H9 (cell line): ENCODE data around the gene SERPINA6. TPM values are rescaled to one million over a fixed set of nuclear protein-coding genes. Genes with fewer than 3 reads are reported as not detected.

Experiments
- DNase-seq: peaks from one replicate; pipeline ENCODE4 v3.0.0-alpha.2; 2017
- H2AFZ ChIP-seq: one replicate; pipeline ENCODE4 v1.6.1; 2013; ENCODE audit warnings: mild to moderate bottlenecking, low read length, control low read depth, moderate library complexity
- H2AK5ac ChIP-seq: 2 replicates; pipeline ENCODE4 v1.6.1; 2013; ENCODE audit warnings: low read length, control low read depth, mixed read lengths; ENCODE audit not compliant: insufficient read length
- H2BK120ac ChIP-seq: one replicate; pipeline ENCODE4 v1.6.1; 2013; ENCODE audit warnings: low read depth, mild to moderate bottlenecking, low read length, control low read depth, inconsistent platforms; ENCODE audit not compliant: poor library complexity, severe bottlenecking
- H2BK12ac ChIP-seq: 2 replicates; pipeline ENCODE4 v1.6.1; 2013; ENCODE audit warnings: low read length, control low read depth, mixed read lengths, low read depth; ENCODE audit not compliant: insufficient read length
- H2BK15ac ChIP-seq: 2 replicates; pipeline ENCODE4 v1.6.1; 2013; ENCODE audit warnings: low read depth, low read length, control low read depth
- H2BK20ac ChIP-seq: one replicate; pipeline ENCODE4 v1.6.1; 2013; ENCODE audit warnings: low read depth, mild to moderate bottlenecking, low read length, control low read depth, inconsistent platforms; ENCODE audit not compliant: poor library complexity, severe bottlenecking
- H2BK5ac ChIP-seq: 2 replicates; pipeline ENCODE4 v1.6.1; 2013; ENCODE audit warnings: low read length, control low read depth, mixed read lengths; ENCODE audit not compliant: insufficient read length
- H3K14ac ChIP-seq: 2 replicates; pipeline ENCODE4 v1.6.1; 2013; ENCODE audit warnings: low read length, control low read depth; ENCODE audit not compliant: insufficient read depth
- H3K18ac ChIP-seq: 2 replicates; pipeline ENCODE4 v1.6.1; 2013; ENCODE audit warnings: low read depth, mild to moderate bottlenecking, mixed read lengths, low read length, control low read depth; ENCODE audit not compliant: insufficient read length
- H3K23ac ChIP-seq: 2 replicates; pipeline ENCODE4 v1.6.1; 2013; ENCODE audit warnings: low read length, control low read depth, mixed read lengths, low read depth; ENCODE audit not compliant: insufficient read length
- H3K23me2 ChIP-seq: 2 replicates; pipeline ENCODE4 v1.6.1; 2013; ENCODE audit warnings: low read depth, mild to moderate bottlenecking, mixed read lengths, low read length, control low read depth; ENCODE audit not compliant: insufficient read length, poor library complexity, severe bottlenecking
- H3K27ac ChIP-seq: 2 replicates; pipeline ENCODE4 v1.5.1; 2013; ENCODE audit warnings: low read length, control low read depth, mixed read lengths, low read depth; ENCODE audit not compliant: insufficient read length
- H3K27me3 ChIP-seq: 2 replicates; pipeline ENCODE4 v1.6.1; 2013; ENCODE audit warnings: low read length, control low read depth, inconsistent platforms; ENCODE audit not compliant: insufficient read depth
- H3K4ac ChIP-seq: 2 replicates; pipeline ENCODE4 v1.6.1; 2013; ENCODE audit warnings: low read depth, mild to moderate bottlenecking, control low read depth, inconsistent platforms, low read length, moderate library complexity
- H3K4me1 ChIP-seq: 2 replicates; pipeline ENCODE4 v1.6.1; 2013; ENCODE audit warnings: low read length, control low read depth, inconsistent platforms; ENCODE audit not compliant: insufficient read depth
- H3K4me2 ChIP-seq: 2 replicates; pipeline ENCODE4 v1.6.1; 2013; ENCODE audit warnings: low read length, control low read depth, mixed read lengths; ENCODE audit not compliant: insufficient read length, insufficient read depth
- H3K56ac ChIP-seq: 2 replicates; pipeline ENCODE4 v1.6.1; 2013; ENCODE audit warnings: low read depth, mild to moderate bottlenecking, mixed read lengths, low read length, control low read depth; ENCODE audit not compliant: insufficient read length
- H3K79me1 ChIP-seq: 2 replicates; pipeline ENCODE4 v1.6.1; 2013; ENCODE audit warnings: low read depth, mild to moderate bottlenecking, moderate library complexity, low read length, control low read depth, inconsistent platforms; ENCODE audit not compliant: insufficient read depth, poor library complexity, severe bottlenecking
- H3K79me2 ChIP-seq: 2 replicates; pipeline ENCODE4 v1.6.1; 2013; ENCODE audit warnings: low read length, control low read depth, inconsistent platforms; ENCODE audit not compliant: insufficient read depth
- H3K9ac ChIP-seq: 2 replicates; pipeline ENCODE4 v1.6.1; 2013; ENCODE audit warnings: low read length, control low read depth, mixed read lengths; ENCODE audit not compliant: insufficient read length; ENCODE audit errors: extremely low read depth
- H3K9me3 ChIP-seq: one replicate; pipeline ENCODE4 v1.6.1; 2013; ENCODE audit warnings: low read depth, low read length, inconsistent platforms; ENCODE audit not compliant: control insufficient read depth
- H3T11ph ChIP-seq: one replicate; pipeline ENCODE4 v1.6.1; 2013; ENCODE audit warnings: mild to moderate bottlenecking, low read length, control low read depth, inconsistent platforms
- H4K20me1 ChIP-seq: one replicate; pipeline ENCODE4 v1.6.1; 2013; ENCODE audit not compliant: control insufficient read depth, insufficient read length, insufficient read depth
- H4K5ac ChIP-seq: 2 replicates; pipeline ENCODE4 v1.6.1; 2013; ENCODE audit warnings: low read depth, mild to moderate bottlenecking, mixed read lengths, low read length, control low read depth; ENCODE audit not compliant: insufficient read length
- H4K8ac ChIP-seq: replicated peaks from 2 replicates; pipeline ENCODE4 v1.6.1; 2013; ENCODE audit warnings: low read length, control low read depth, mixed read lengths, low read depth; ENCODE audit not compliant: insufficient read length
- H4K91ac ChIP-seq: 2 replicates; pipeline ENCODE4 v1.6.1; 2013; ENCODE audit warnings: low read depth, mild to moderate bottlenecking, moderate library complexity, mixed read lengths, low read length, control low read depth; ENCODE audit not compliant: insufficient read length
- H3K27ac Mint-ChIP-seq, 3 experiments: 2 replicates in 2 of 3; 3 replicates in 1 of 3; pipeline ENCODE4 v1.8.0; 2020 to 2021; ENCODE audit warnings: mixed read lengths in 3 of 3, mild to moderate bottlenecking in 1 of 3, moderate library complexity in 1 of 3
- H3K27me3 Mint-ChIP-seq: 2 replicates; pipeline ENCODE4 v1.8.0; 2021; ENCODE audit warnings: low read depth, mild to moderate bottlenecking, moderate library complexity, mixed read lengths
- H3K36me3 Mint-ChIP-seq, 3 experiments: 2 replicates in 2 of 3; 3 replicates in 1 of 3; pipeline ENCODE4 v1.8.0; 2020 to 2021; ENCODE audit warnings: low read depth in 3 of 3, mixed read lengths in 3 of 3; ENCODE audit not compliant: insufficient read depth in 1 of 3
- H3K4me1 Mint-ChIP-seq, 2 experiments: 2 replicates each; pipeline ENCODE4 v1.8.0; 2020; ENCODE audit warnings: mixed read lengths in 2 of 2
- H3K4me3 Mint-ChIP-seq, 2 experiments: 2 replicates in 1 of 2; 3 replicates in 1 of 2; pipeline ENCODE4 v1.8.0; 2020 to 2021; ENCODE audit warnings: mild to moderate bottlenecking in 2 of 2, mixed read lengths in 2 of 2, moderate library complexity in 1 of 2
- H3K9me3 Mint-ChIP-seq, 2 experiments: 2 replicates in 1 of 2; 3 replicates in 1 of 2; pipeline ENCODE4 v1.8.0; 2020; ENCODE audit warnings: mild to moderate bottlenecking in 2 of 2, mixed read lengths in 2 of 2, moderate library complexity in 1 of 2
- WGBS: extraction: QIAGEN DNeasy Blood & Tissue Kit; methylation state at CpG from one replicate; pipeline ENCODE4 v1.1.7; 2013; ENCODE audit warnings: missing lambda C conversion rate, low lambda C conversion rate, mixed read lengths; ENCODE audit not compliant: insufficient read length; ENCODE audit errors: extremely low coverage; 5-methylcytosine and 5-hydroxymethylcytosine counted together
- total RNA-seq: library from RNA; stranded (reverse); gene quantifications from 2 replicates; pipeline ENCODE4 v1.2.1, GENCODE V29; 2021
- TF ChIP-seq, protein P1 (sequence below): fragments of 200-600 bp; sonication (generic); conservative IDR thresholded peaks from 3 replicates; pipeline ENCODE4 v1.8.0; 2021; ENCODE audit warnings: antibody characterized with exemption, mild to moderate bottlenecking

SERPINA6 gene
- total RNA-seq, 1 experiment from 2014 or later, result not detected

GRCh38 chr14:94368956-94369355 is 45.8 kb upstream of the SERPINA6 start:
- Histone ChIP-seq H2BK120ac (no peak overlapping the region), H3K14ac (no peak overlapping the region), H4K91ac (no peak overlapping the region), H3K79me2 (no peaks in the 10 kb centered on the region), H4K20me1 (no peaks in the 10 kb centered on the region), H3K4me1 (no peaks in the 10 kb centered on the region), H4K5ac (no peak overlapping the region), H2BK20ac (no peak overlapping the region), H4K8ac (no peak overlapping the region), H3K9me3 (no peaks in the 10 kb centered on the region), H3K56ac (no peak overlapping the region), H3K23me2 (no peaks in the 10 kb centered on the region), H3K27ac (no peak overlapping the region), H2BK5ac (no peak overlapping the region), H3K23ac (no peak overlapping the region), H2AFZ (no peak overlapping the region), H3K18ac (no peak overlapping the region), H3K4me2 (no peak overlapping the region), H2BK12ac (no peak overlapping the region), H2BK15ac (no peak overlapping the region), H3K4ac (no peak overlapping the region), H2AK5ac (no peak overlapping the region), H3K79me1 (no peaks in the 10 kb centered on the region), H3K27me3 (no peaks in the 10 kb centered on the region; the same call in 1 of the 2 replicates), H3K9ac (no peak overlapping the region), H3T11ph (no peak overlapping the region)
- Mint-ChIP-seq H3K27ac (no peak overlapping the region; a peak in 1 of 7 replicates), H3K27me3 (no peaks in the 10 kb centered on the region; the same call in 1 of the 2 replicates), H3K9me3 (no peaks in the 10 kb centered on the region), H3K4me1 (peaks cover 24% of the 10 kb centered on the region in 2 experiments), H3K4me3 (no peak overlapping the region), H3K36me3 (no peaks in the 10 kb centered on the region)
- no peak for DNase-seq
- TF ChIP-seq, protein P1, sequence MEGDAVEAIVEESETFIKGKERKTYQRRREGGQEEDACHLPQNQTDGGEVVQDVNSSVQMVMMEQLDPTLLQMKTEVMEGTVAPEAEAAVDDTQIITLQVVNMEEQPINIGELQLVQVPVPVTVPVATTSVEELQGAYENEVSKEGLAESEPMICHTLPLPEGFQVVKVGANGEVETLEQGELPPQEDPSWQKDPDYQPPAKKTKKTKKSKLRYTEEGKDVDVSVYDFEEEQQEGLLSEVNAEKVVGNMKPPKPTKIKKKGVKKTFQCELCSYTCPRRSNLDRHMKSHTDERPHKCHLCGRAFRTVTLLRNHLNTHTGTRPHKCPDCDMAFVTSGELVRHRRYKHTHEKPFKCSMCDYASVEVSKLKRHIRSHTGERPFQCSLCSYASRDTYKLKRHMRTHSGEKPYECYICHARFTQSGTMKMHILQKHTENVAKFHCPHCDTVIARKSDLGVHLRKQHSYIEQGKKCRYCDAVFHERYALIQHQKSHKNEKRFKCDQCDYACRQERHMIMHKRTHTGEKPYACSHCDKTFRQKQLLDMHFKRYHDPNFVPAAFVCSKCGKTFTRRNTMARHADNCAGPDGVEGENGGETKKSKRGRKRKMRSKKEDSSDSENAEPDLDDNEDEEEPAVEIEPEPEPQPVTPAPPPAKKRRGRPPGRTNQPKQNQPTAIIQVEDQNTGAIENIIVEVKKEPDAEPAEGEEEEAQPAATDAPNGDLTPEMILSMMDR, result no peak
- no CpG with 5 or more reads among the region's 7 CpGs for WGBS
